ENCODE measurements around the gene MZT2B. TPM values are rescaled to one million over a fixed set of nuclear protein-coding genes. Genes with fewer than 3 reads are reported as not detected.
"Not testable (repeated sequence)": the region's sequence is repeated elsewhere in the genome, so short reads cannot be mapped to it uniquely, and the experiment has no call there.

The MZT2B gene
- total and polyA plus RNA-seq, 4 experiments from 2014 or later = 184 to 207 (median 202) TPM

DNA sequence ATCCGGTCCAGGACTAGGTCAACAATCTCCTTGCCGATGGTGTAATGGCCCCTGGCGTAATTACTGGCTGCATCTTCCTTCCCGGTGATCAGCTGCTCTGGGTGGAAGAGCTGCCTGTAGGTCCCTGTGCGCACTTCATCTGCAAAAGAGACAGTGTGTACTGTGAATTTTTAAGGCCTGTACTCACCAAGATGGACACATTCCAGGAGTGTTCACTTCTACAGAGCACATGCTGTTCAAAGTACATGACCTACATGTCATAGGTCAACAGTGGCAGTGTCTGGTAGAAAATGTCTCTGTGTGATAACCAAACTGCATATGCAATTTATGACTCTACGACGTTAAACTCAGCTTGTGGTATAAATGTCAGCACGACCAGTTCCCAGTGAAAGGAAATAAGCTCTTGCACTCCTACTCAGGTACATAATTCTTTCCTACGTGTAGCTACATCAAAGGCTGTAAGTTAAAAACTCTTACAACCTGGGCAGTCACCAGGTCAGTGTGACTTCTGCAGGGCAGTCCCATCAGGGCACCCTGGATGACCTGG is 13.1 kb downstream of the MZT2B start:
- H3K27me3 ChIP-seq (ENCODE audit: insufficient read depth, low read length); H3K4me3 ChIP-seq (ENCODE audit: low read length in 2 of 2); intact Hi-C loops (cut with micrococcal nuclease); H3K36me3 ChIP-seq (ENCODE audit: insufficient read depth, low read length); H3K27ac Mint-ChIP-seq; H3K9me3 Mint-ChIP-seq; H3K4me3 Mint-ChIP-seq; H3K4me1 ChIP-seq (ENCODE audit: insufficient read depth, low read length); DNase-seq; CTCF ChIA-PET (ENCODE audit: partially characterized antibody); POLR2A ChIA-PET (ENCODE audit: partially characterized antibody); H3K4me1 Mint-ChIP-seq; H3K9me3 ChIP-seq (ENCODE audit: control insufficient read depth in 1 of 2, low read length in 2 of 2); H3K27me3 Mint-ChIP-seq; H3K27ac ChIP-seq (ENCODE audit: low read depth, low read length): not testable (repeated sequence)
- H3K36me3 Mint-ChIP-seq = peaks cover 8 to 10% of the 10 kb centered on the region in 2 donors

DNA sequence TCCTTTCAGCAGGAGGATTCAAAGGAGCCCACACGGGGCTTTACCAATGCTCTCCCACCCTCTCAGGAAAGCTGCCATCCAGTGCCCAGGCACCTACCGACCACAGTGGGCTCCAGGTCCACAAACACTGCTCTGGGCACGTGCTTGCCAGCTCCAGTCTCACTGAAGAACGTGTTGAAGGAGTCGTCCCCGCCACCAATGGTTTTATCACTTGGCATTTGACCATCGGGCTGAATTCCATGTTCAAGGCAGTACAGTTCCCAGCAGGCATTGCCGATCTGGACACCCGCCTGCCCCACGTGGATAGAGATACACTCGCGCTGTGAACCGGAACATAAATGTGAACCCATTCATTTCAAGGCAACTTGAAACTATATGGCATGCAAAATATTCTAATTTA is 14.0 kb downstream of the MZT2B start:
- H3K27me3 ChIP-seq (ENCODE audit: insufficient read depth, low read length); H3K9me3 ChIP-seq (ENCODE audit: control insufficient read depth in 1 of 2, low read length in 2 of 2); DNase-seq; H3K27ac Mint-ChIP-seq; H3K4me3 ChIP-seq (ENCODE audit: low read length in 2 of 2); H3K4me1 ChIP-seq (ENCODE audit: insufficient read depth, low read length); H3K36me3 Mint-ChIP-seq; CTCF ChIA-PET (ENCODE audit: partially characterized antibody); H3K9me3 Mint-ChIP-seq; H3K27ac ChIP-seq (ENCODE audit: low read depth, low read length); intact Hi-C loops (cut with micrococcal nuclease); H3K36me3 ChIP-seq (ENCODE audit: insufficient read depth, low read length); H3K4me1 Mint-ChIP-seq; POLR2A ChIA-PET (ENCODE audit: partially characterized antibody); H3K4me3 Mint-ChIP-seq; H3K27me3 Mint-ChIP-seq: not testable (repeated sequence)

DNA sequence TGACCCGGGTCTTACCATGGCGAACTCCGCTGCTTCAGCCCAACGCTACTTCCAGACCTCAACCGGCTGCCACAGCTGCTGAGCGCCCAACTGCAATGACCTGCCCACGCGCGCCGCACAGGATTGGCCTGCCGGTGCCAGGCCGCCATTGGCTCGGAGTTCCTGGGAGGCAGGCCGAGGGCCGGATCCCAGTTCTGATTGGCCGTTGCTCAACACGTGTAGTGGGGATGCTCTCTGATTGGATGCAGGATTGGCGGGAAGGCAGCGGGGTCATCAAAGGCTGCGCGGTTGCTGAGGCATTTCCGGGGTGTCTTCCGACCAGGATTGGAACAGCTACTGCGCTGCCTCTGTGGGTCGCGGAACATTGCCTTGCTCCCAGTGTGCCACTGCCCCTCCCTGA is 16.3 kb downstream of the MZT2B start, which contains the start of gene TUBA3E:
TSS of gene TUBA3E (minus strand) at position 97 of the 400 bp plus-strand sequence. CDS start at position 18, 79 bp downstream.
- H3K9me3 Mint-ChIP-seq = no peaks in the 10 kb centered on the region
- intact Hi-C loops (cut with micrococcal nuclease) = no loop called here
- H3K4me1 Mint-ChIP-seq = no peaks in the 10 kb centered on the region
- H3K27me3 ChIP-seq (ENCODE audit: insufficient read depth, low read length) = no peaks in the 10 kb centered on the region
- H3K36me3 ChIP-seq (ENCODE audit: insufficient read depth, low read length) = no peaks in the 10 kb centered on the region
- ChIA-PET CTCF (ENCODE audit: partially characterized antibody) (no interaction called here), POLR2A (ENCODE audit: partially characterized antibody) (no interaction called here)
- H3K4me1 ChIP-seq (ENCODE audit: insufficient read depth, low read length) = no peaks in the 10 kb centered on the region
- H3K36me3 Mint-ChIP-seq = no peaks in the 10 kb centered on the region
- no peak within 1 kb of the TSS for H3K27ac Mint-ChIP-seq
- no peaks in the 10 kb centered on the region for H3K9me3 ChIP-seq (ENCODE audit: control insufficient read depth in 1 of 2, low read length in 2 of 2)
- no peak within 1 kb of the TSS for H3K27ac ChIP-seq (ENCODE audit: low read depth, low read length)
- no peak for DNase-seq
- H3K27me3 Mint-ChIP-seq = no peaks in the 10 kb centered on the region
- H3K4me3 Mint-ChIP-seq = no peak within 1 kb of the TSS
- H3K4me3 ChIP-seq (ENCODE audit: low read length in 2 of 2) = no peak within 1 kb of the TSS

DNA sequence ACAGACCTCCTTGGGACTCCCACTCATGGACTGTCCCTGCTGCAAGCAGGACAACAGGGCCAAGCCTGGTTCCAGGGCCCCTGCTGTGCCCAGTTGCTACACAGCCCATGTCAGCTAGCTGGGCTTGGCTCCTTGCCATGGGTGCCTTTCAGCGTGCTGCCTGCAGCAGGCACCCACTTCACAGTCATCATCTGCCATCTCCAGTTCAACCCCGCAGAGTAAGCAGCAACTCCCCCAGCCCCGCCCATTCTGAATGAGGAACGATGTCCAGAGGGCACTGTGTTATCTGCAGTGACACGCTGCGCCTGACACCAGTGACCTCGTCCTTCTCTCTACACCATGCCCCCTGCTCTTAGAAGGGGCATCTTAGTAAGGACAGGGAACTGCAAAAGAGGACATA is 20.5 kb downstream of the MZT2B start:
- H3K36me3 Mint-ChIP-seq; H3K9me3 ChIP-seq (ENCODE audit: control insufficient read depth in 1 of 2, low read length in 2 of 2); H3K9me3 Mint-ChIP-seq; H3K27me3 ChIP-seq (ENCODE audit: insufficient read depth, low read length); H3K36me3 ChIP-seq (ENCODE audit: insufficient read depth, low read length); H3K4me1 ChIP-seq (ENCODE audit: insufficient read depth, low read length); H3K27me3 Mint-ChIP-seq; H3K27ac ChIP-seq (ENCODE audit: low read depth, low read length); H3K4me1 Mint-ChIP-seq; H3K4me3 ChIP-seq (ENCODE audit: low read length in 2 of 2); intact Hi-C loops (cut with micrococcal nuclease); POLR2A ChIA-PET (ENCODE audit: partially characterized antibody); H3K4me3 Mint-ChIP-seq; CTCF ChIA-PET (ENCODE audit: partially characterized antibody); DNase-seq: not testable (repeated sequence)
- peak overlapping the region in 1 of 7 donors; percentile 66 for H3K27ac Mint-ChIP-seq

DNA sequence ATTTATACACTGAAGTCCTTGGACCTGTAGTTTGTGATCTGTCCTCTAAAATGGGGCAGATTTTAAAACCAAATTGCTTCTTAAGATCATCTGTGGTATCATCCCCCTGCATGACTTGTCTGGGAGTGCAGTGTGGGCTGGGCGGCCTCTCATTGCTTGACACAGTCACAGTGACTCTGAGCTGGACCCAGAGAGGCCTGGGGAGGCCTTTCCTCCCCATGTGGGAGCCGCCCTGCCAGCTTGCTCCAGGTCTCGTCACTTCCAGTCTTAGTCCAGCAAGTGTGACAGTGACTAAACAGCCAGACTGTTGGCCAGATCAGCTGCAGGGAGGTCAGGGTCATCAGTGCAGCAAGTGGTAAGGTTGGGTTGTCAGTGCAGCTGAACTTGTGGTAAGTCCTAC is 21.1 kb downstream of the MZT2B start:
- H3K27me3 ChIP-seq (ENCODE audit: insufficient read depth, low read length); H3K9me3 Mint-ChIP-seq; H3K9me3 ChIP-seq (ENCODE audit: control insufficient read depth in 1 of 2, low read length in 2 of 2); H3K36me3 ChIP-seq (ENCODE audit: insufficient read depth, low read length); H3K4me3 ChIP-seq (ENCODE audit: low read length in 2 of 2); POLR2A ChIA-PET (ENCODE audit: partially characterized antibody); H3K4me1 ChIP-seq (ENCODE audit: insufficient read depth, low read length); DNase-seq; H3K4me3 Mint-ChIP-seq; CTCF ChIA-PET (ENCODE audit: partially characterized antibody); H3K27me3 Mint-ChIP-seq; H3K27ac ChIP-seq (ENCODE audit: low read depth, low read length); H3K36me3 Mint-ChIP-seq; intact Hi-C loops (cut with micrococcal nuclease); H3K27ac Mint-ChIP-seq; H3K4me1 Mint-ChIP-seq: not testable (repeated sequence)

DNA sequence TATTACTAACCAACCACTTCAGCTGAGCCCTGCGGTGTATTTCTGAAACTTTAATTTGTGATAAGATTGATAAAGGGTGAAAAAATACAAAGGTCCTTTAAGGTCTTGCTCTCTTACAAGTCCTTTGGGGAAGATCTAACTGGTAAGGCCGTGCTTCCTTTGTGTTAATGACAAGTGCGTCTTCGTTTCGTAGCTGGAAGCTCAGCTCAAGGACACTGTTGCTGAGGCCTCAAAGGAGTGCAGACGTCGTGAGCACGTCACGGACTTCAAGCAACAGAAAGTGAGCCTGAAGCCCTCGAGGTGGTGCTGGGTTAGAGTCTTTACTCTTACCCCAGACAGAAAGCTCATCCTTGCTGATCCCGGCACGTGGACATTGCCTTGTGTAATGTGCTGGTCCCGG is 25.0 kb downstream of the MZT2B start:
- H3K4me3 ChIP-seq (ENCODE audit: low read length in 2 of 2); H3K9me3 Mint-ChIP-seq; H3K36me3 ChIP-seq (ENCODE audit: insufficient read depth, low read length); H3K27me3 Mint-ChIP-seq; H3K27ac Mint-ChIP-seq; DNase-seq; CTCF ChIA-PET (ENCODE audit: partially characterized antibody); H3K36me3 Mint-ChIP-seq; H3K27me3 ChIP-seq (ENCODE audit: insufficient read depth, low read length); intact Hi-C loops (cut with micrococcal nuclease); H3K4me1 ChIP-seq (ENCODE audit: insufficient read depth, low read length); H3K27ac ChIP-seq (ENCODE audit: low read depth, low read length); H3K9me3 ChIP-seq (ENCODE audit: control insufficient read depth in 1 of 2, low read length in 2 of 2); H3K4me3 Mint-ChIP-seq; H3K4me1 Mint-ChIP-seq; POLR2A ChIA-PET (ENCODE audit: partially characterized antibody): not testable (repeated sequence)

DNA sequence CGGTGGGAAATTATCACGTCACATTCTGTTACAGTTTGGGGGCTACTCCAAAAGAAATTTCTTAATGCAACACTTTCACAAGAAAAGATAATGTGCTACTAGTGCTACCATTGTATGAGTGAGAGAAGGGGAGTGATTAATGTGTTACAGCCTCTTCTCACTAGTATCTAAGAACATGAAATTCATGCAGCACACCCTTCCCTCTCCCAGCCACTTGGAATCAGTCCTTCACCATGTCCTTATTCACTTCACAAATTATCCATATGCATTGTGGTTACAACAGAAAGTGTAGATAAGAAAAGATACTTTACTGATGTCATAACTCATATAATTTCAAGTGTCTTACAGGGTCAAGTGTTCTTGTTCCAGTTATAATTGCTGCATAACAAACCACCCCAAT is 37.1 kb downstream of the MZT2B start:
- DNase-seq; H3K36me3 Mint-ChIP-seq; H3K27me3 ChIP-seq (ENCODE audit: insufficient read depth, low read length); H3K9me3 ChIP-seq (ENCODE audit: control insufficient read depth in 1 of 2, low read length in 2 of 2); H3K4me3 ChIP-seq (ENCODE audit: low read length in 2 of 2); H3K4me3 Mint-ChIP-seq; intact Hi-C loops (cut with micrococcal nuclease); H3K36me3 ChIP-seq (ENCODE audit: insufficient read depth, low read length); POLR2A ChIA-PET (ENCODE audit: partially characterized antibody); H3K9me3 Mint-ChIP-seq; CTCF ChIA-PET (ENCODE audit: partially characterized antibody); H3K4me1 ChIP-seq (ENCODE audit: insufficient read depth, low read length); H3K4me1 Mint-ChIP-seq; H3K27ac Mint-ChIP-seq; H3K27ac ChIP-seq (ENCODE audit: low read depth, low read length): not testable (repeated sequence)
- peaks cover 12 to 22% of the 10 kb centered on the region in 2 donors for H3K27me3 Mint-ChIP-seq

DNA sequence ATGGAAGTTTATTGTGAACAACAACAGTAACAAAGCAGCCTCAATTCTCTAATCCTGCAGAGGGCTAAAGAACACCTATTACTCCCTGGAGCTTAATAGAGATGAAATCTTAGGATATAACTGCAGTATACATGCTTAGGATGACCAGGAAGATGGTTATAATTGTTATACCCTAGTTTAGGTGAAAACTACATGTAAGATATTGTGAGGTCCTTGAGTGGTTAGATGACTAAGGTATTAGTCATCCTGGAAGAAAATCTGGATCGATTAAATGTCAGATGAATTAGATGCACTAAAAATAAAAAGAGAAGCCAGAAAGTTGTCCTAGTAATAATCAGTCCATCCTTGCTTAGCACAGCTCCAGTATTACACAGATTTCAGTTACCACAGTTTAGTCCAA is 38.4 kb downstream of the MZT2B start:
- H3K4me1 ChIP-seq (ENCODE audit: insufficient read depth, low read length); H3K27me3 ChIP-seq (ENCODE audit: insufficient read depth, low read length); H3K36me3 Mint-ChIP-seq; DNase-seq; H3K4me1 Mint-ChIP-seq; H3K36me3 ChIP-seq (ENCODE audit: insufficient read depth, low read length); H3K4me3 ChIP-seq (ENCODE audit: low read length in 2 of 2); POLR2A ChIA-PET (ENCODE audit: partially characterized antibody); intact Hi-C loops (cut with micrococcal nuclease); H3K27ac Mint-ChIP-seq; CTCF ChIA-PET (ENCODE audit: partially characterized antibody); H3K9me3 Mint-ChIP-seq; H3K4me3 Mint-ChIP-seq; H3K27ac ChIP-seq (ENCODE audit: low read depth, low read length); H3K9me3 ChIP-seq (ENCODE audit: control insufficient read depth in 1 of 2, low read length in 2 of 2): not testable (repeated sequence)
- H3K27me3 Mint-ChIP-seq = peaks cover 8 to 19% of the 10 kb centered on the region in 2 donors

All from CD4-positive, alpha-beta memory T cell (primary cell).